Renal cortical epithelial cell (primary cell): ENCODE measurements around the gene ZNF48. TPM values are rescaled to one million over a fixed set of nuclear protein-coding genes. Genes with fewer than 3 reads are reported as not detected.

Source experiments
- DNase-seq: peaks from one replicate; pipeline ENCODE4 v3.0.0-alpha.2; 2011; ENCODE audit warnings: low read depth
- total RNA-seq: library from RNA; depleted of rRNA; stranded (reverse); fragments of >200 nt; gene quantifications from 2 replicates; pipeline ENCODE4 v1.2.3, GENCODE V29; 2014

ZNF48 gene
- total RNA-seq, 1 donor from 2014 or later, result 13.8 TPM

DNA sequence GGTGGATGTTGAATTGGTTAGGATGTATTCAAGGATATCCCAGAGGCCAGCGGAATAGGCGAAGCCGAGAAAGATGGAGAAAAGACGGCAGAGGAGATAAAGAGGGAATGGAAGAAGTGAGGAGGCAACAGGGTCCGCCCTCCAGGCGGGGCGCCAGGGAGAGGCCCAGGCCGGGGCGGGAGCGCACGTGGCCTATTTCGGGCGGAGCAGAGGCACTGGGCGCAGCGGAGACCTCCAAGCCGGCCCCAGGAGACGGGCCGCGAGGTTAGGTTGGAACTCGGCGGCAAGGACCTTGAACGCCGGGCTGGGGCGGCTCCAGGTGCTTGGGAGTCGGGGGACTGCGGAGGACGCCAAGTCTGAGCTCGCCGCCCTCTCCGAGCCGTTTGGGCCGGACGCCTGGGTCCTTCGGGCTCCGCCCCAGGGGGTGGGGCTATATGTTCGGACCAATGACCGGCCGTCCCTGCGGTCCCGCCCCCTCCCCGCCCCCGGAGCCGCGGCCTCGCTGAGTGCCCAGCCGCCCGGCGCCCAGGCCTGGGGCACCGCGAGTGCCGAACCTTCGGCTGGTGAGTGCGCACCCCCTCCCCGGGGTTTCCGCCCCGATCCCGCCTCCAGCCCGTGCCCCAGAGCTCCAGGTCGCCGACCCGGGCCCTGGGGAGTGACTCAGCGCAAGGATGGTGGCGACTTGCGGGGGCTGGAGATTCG, 12.0 kb downstream of the ZNF48 start, which contains the start of gene ZNF771:
Gene ZNF771, plus strand, starts transcription at position 505 of the 702 bp plus-strand sequence. CDS start 448 bp downstream, outside the sequence.
- peak; percentile 57 for DNase-seq

DNA sequence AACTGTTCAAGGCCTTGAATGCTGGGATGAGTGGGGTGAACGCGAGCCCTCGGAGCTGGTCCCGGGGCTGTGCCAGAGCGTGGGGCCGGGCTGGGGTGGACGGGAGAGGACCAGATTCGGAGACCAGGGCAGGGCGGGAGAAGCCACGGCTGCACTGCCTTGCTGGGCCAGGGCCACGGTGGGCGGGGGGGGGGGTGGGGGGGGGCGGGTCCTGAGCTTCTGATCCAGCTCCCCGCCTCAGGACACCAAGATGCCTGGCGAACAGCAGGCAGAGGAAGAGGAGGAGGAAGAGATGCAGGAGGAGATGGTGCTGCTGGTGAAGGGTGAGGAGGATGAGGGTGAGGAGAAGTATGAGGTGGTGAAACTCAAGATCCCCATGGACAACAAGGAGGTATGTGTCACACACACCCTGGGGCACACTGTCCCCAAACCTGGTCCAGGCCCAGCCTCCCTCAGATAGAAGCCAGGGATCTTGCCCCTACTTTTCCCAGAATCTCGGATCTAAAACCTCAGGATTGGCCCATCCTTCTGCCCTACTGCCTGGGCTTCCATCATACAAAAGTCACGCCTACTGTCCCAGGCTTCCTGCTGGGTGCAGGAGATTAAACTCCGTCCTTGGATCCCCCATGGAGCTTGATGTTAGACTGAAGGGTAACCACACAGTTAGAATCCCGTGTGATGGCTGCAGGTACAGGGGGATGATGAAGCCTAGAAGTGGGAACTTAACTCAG, 12.7 kb downstream of the ZNF48 start:
- DNase-seq, result no peak

DNA sequence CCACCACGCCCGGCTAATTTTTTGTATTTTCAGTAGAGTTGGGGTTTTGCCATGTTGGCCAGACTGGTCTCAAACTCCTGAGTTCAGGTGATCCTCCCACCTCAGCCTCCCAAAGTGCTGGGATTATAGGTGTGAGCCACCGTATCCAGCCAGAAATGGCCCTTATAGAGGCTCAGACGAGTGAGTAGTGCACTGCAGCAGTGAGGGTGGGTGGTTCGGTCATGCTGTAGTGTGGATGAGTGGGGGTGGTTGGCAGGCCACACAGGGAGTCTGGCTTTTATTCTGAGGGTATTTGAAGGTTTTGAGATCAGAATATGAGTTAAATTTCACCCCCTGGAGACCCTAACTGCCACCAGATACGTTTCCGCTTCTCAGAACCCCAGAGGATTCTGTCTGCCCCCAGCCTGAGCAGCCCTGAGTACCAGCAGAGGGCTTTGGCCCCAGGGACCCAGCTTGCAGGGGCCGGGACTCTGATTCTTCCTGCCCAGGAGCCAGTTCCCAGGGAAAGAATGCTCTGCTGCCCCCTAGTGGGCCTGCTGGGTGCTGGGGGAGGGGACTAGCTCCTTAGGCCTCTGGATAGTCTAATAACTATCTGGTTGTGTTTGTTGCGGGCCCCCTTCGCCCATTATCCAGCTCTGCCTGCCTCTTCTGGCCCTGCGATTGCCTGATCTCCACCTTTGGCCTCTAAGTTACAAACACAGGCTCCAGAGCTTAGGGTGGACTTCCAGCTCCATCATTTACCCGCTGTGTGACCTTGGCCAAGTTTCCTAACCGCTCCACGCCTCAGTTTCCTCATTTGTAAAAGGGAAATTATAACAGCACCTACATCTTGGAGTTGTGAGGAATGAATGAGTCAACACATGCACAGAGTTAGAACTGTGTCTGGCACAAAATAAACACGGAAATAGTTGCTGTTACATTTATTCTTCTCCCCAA, 14.2 kb downstream of the ZNF48 start:
- DNase-seq, result peak; percentile 66

DNA sequence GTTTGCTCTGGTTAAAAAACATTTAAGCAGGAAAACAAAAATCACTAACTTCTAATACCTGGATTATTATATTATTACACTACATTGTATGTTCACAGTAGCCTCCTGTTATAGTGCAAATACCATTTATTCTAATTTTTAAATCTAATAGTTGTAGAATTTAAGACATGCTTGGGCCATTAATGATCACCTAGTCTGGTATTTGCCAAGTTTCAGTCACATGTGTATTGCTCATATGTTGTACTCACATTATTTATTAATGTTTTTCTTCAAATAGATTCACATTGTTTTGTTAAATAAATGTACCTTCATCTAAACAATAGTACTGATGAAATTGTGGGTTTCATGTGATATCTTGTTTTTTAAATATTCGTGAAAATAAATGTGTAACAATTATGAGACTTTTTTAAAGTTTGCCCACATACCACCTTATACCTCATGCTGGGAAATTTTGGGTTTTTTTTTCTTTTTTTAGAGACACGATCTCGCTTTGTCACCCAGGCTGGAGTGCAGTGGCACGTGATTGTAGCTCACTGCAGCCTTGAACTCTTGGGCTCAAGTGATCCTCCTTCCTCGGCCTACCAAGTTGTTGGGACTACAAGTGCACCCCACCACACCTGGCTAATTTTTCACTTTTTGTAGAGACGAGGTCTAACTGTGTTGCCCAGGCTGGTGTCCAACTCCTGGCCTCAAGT, 18.0 kb downstream of the ZNF48 start:
- peak; percentile 89 for DNase-seq

DNA sequence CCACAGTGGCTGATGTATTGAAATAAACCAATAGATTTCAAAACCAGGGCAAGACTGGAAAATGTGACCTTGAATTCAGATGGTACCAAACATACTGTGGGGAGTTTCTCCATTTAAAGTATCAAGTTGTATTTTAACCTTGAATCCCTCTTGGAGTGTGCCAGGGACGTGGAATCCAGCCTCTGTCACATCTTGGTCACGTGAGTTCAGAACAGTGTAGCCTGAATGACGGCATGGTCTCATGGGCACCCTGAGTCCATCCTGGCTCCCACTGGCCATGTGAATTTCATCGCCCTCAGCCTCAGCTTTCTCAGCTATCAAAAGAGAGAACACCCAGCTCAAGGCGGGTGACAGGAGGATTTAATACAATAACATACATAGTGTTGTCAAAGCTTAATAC, 18.9 kb downstream of the ZNF48 start:
- DNase-seq, result no peak

DNA sequence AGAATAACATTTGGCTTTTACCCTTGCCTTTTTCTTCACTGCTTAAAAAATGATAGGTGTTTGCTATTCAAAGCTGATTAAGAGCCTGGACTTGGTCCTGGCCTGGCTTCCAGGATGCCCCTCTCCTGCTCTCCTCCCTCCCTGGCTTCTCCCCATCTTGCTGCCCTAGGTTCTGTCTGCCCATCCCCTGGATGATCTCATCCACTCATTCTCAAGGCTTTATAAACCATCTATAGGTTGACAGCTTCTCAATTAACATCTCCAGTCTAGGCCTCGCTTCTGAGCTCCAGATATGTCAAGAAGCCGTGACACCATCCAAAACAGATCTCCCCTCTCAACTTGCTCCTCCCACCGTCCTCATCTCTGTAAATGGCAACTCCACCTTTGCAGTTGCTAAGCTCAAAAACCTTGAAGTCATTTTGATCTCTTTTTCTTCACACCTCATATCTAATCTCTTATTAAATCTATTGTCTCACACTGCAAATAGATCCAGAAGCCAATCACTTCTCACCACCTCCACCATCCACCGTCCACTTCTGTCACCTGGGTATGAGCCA, 20.9 kb downstream of the ZNF48 start:
- DNase-seq, result no peak

DNA sequence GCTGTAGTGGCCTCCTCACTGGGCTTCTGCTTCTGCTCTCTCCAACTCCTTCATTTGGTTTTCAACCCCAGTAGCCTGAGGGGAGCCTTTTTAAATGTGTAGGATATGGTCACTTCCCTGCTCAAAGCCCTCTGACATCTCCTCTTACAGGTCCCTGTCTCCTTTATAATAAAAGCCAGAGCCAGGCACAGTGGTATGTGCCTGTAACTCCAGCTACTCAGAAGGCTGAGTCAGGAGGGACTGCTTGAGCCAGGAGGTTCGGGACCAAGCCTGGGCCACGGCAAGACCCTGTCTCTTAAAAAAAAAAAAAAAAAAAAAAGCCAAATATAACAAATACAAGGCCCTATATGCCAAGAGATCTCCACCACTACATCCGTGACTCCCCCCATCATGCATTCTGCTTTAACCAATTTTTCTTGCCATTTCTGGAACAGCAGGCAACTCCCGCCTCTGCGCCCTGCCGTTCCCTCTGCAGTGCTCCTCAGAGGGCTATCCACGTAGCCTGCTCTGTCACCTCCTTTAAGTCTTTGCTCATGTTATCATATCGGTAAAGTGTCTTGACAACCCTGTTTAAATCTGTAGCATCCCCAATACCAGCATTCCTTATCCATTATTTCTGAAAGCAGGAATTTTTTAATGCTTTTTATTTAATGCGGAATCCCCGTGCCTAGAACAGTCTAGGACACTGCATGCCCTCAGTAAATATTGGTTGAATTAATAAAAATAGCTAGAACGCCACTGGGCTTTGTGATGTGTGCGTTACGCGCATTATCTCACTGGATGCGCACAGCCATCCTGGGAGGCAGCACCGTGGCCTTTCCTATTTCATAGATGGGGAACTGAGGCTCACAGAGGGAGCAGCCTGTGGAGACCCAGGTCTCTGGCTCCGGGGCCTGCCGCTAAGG, 21.7 kb downstream of the ZNF48 start:
- no peak for DNase-seq

DNA sequence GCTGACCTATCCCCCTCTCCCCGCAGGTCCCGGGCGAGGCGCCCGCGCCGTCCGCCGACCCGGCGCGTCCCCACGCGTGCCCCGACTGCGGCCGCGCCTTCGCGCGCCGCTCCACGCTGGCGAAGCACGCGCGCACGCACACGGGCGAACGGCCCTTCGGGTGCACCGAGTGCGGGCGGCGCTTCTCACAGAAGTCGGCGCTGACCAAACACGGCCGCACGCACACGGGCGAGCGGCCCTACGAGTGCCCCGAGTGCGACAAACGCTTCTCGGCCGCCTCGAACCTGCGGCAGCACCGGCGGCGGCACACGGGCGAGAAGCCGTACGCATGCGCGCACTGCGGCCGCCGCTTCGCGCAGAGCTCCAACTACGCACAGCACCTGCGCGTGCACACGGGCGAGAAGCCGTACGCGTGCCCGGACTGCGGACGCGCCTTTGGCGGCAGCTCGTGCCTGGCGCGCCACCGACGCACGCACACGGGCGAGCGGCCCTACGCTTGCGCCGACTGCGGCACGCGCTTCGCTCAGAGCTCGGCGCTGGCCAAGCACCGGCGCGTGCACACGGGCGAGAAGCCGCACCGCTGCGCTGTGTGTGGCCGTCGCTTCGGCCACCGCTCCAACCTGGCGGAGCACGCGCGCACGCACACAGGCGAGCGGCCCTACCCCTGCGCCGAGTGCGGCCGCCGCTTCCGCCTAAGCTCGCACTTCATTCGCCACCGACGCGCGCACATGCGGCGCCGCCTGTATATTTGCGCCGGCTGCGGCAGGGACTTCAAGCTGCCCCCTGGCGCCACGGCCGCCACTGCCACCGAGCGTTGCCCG, 22.5 kb downstream of the ZNF48 start:
- peak; percentile 60 for DNase-seq

DNA sequence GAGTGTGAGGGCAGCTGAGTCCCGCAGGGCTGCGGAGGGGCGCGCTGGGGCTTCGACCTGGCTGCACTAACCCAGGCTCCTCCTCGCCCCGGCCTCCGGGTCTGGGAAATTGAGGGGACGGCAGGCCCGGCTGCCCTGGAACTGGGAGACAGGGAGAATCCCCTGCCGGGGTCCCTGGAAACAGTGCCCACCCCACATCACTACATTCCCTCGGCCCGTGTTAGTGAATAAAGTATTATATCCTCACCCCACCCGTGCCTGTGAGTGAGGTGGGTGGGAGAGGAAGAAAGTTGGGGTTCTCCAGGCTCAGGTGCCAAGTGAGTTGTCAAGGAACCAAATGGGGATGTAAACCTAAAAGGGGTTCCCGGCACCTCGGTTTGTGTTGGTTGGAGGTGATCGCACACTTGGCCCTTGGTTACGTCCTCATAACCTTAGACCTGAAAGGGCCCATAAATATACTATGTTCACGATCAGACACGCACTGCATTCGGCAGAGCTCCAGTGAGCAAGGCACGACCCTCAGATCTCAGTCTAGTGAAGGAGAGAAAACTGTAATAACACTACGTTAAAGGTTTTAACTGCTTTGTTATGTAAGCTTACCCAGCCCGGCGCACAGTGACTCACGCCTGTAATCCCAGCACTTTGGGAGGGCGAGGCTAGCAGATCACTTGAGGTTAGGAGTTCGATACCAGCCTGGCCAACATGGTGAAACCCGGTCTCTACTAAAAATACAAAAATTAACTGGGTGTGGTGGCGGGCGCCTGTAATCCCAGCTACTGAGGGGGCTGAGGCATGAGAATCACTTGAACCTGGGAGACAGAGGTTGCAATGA, 23.3 kb downstream of the ZNF48 start:
- no peak for DNase-seq

DNA sequence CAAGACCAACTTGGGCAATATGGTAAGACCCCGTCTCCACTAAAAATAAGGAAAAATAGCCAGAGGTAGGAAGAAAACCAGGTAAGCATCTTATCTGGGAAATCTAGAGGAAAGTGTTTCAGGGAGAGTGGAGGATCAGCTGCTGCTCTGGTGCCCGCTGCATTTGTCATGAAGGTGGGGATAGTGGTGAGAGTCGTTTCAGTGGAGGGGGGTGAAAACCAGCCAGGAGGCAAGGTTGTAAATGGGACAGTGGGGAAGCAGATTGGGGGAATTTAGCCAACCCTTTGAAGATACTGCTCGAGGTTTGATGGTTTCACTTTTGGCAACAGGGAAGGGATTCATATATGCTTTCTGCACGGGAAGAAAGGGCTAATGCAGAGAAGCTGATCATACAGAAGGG, 25.8 kb downstream of the ZNF48 start:
- DNase-seq, result no peak

DNA sequence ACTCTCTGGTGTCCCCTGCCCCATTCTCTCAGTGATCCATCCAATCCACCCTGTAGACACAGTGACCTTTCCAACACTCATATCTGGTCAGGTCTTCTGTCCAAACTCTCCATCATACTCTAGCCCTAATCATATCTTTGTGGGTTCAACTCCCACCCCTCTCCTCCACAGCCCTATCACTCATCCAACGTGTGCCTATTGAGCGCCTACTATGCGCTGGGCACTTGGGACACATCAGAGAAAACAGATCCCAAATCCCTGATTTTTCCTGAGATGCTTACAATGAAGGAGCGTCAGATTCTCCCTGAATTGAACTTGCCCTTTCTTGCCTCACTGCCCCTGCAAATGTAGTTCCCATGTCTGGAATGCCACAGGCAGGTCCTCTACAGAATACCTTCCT, 32.8 kb downstream of the ZNF48 start:
- DNase-seq, result no peak

DNA sequence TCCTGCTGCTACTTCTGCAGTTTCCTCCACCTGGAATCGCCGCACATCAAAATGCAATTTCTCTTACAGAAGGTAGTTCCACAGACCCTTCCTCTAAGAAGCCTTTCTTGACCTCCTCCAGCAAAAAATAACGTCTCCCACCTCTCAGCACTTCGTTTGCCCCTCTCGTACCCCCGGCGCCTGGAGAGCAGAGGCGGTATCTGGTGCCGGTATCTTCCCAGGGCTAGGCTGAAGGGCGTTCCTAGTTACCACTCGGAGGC, 34.1 kb downstream of the ZNF48 start:
- no peak for DNase-seq

DNA sequence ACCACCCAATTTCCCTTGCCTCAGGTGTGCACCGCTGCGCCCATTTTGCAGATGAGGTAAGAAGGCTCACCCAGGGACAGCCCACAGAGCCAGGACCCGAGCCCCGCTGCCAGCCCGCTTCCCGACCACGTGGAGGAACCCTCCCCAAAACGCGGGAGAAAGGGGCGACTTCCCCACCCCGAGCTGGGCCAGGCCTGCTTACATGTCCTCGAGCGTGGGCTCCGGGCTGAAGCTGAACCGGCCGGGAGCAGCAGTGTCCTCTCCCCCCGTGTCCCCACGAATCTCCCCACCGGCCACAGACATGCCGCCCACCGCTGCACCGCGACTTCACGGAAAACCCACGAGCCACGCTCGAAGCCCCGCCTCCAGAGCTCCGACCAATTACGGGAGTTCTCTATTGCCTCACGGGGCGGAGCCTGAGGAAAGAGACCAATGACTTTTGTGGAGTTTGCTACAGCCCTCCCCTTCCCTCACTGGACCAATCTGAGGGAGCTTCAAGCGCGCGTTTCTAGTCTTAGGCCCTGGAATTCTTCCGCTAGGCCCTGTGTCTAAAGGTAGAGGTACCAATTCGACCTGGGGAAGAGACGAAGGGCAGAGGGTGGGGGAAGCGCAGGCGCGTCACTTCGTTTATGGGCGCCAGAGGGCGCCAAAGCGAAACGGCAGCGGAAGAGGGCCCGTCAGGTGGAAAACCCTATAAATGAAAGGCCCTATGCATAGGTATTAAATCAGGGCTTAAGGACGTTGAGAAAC, 34.6 kb downstream of the ZNF48 start, which contains the start of gene DCTPP1:
Gene DCTPP1, minus strand, starts transcription at position 353 of the 750 bp plus-strand sequence. Its CDS starts 50 bp downstream, at position 303.
- DNase-seq, result peak; percentile 99

DNA sequence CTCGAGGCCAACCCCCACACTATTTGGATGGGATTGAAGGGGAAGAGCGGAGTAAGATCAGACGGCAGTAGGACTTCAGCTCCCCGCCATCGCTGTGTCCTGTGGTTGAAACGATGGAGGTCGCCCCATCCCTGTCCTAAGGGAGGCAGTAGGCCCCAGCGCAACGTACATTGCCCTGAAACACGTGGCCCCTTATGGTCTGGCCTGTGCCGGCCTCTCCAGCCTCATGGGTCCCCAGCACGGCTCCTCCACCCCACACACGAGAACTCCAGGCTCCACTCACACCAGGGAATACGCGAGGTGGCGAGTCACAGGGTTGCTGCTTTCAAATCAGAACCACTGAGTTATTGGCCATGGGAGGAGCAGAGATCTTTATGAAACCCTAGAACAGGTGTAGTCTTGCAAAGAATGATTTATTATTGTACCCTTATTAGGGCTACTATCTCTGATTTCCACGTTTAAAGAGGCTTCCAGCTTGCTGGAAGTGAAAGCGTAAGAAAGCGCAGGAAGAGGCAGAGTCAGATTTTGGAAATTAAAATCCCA, 35.3 kb downstream of the ZNF48 start:
- DNase-seq, result no peak

DNA sequence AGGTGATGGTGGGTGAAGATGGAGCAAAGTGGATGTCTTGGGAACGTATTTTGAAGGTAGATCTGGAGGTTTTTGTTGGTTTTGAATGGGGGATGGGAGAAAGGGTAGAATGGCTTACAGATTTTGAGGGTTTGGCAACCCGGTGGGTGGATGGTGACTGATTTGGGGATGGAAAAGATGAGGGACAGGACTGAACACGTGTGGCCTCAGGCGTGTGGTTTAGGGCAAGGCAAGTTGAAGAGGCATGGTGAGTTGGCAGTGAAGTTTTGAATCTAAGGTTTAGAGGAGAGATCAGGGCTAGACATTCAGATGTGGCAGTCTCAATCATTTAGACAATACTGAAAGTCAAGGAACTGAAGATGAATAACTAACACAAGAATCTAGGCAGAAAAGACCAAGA, 39.6 kb downstream of the ZNF48 start:
- no peak for DNase-seq

DNA sequence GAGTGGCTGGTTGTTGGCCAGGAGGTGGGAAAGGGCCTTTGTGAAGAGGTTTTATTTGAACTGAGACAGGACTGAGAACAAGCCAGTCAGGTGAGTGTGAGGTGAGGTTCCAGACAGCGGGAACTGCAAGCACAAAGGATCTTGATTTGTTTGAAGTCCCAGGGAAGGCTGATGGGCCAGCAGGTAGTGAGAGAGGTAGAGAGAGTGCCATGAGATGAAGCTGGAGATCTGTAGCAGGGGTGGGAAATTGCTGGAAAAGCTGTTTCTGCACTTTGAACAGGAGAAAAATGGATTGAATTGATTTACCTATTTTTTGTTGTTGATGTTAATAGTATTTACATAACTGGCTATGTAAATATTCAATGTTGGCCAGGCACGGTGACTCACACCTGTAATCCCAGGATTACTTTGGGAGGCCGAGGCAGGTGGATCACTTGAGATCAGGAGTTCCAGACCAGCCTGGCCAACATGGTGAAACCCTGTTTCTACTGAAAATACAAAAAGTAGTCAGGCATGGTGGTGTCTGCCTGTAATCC, 42.4 kb downstream of the ZNF48 start:
- DNase-seq, result no peak

DNA sequence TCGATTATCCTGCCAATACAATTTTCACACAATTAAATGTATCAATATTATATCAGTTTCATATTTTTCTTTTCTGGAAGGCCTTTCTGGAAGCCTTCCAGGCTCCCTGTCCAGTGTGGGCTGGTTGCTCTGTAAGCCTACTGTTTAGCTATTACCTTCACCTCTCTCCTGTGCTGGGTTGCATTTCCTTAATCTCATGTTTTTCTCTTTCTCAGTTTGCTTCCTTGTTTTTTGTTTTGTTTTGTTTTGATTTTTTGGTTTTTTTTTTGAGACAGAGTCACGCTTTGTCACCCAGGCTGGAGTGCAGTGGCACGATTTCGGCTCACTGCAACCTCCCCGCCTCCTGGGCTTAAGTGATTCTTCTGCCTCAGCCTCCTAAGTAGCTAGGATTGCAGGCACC, 43.6 kb downstream of the ZNF48 start:
- no peak for DNase-seq
